ENCODE results near the gene FYCO1.
A peak's percentile ranks its signal among the peaks of the same experiment; 100 is the strongest.

FYCO1 gene

GRCh38 chr3:45940004-45940780, 55.4 kb downstream of the FYCO1 start:
- no peak for DNase-seq

GRCh38 chr3:45939341-45939771, 56.3 kb downstream of the FYCO1 start:
- no peak for DNase-seq

GRCh38 chr3:45938864-45939263, 56.8 kb downstream of the FYCO1 start:
- DNase-seq: peak; percentile 86

GRCh38 chr3:45938043-45938435, 57.6 kb downstream of the FYCO1 start:
- DNase-seq: no peak

GRCh38 chr3:45937206-45938042, 58.2 kb downstream of the FYCO1 start:
- DNase-seq: no peak

GRCh38 chr3:45936261-45936660, 59.4 kb downstream of the FYCO1 start:
- DNase-seq: no peak

GRCh38 chr3:45933591-45933990, 62.0 kb downstream of the FYCO1 start:
- DNase-seq: no peak

GRCh38 chr3:45932112-45932511, 63.5 kb downstream of the FYCO1 start:
- no peak for DNase-seq

- DNase-seq: no peak
Measured at GRCh38 chr3:45931496-45931895, 64.1 kb downstream of the FYCO1 start.

- DNase-seq: peak; percentile 52
Measured at GRCh38 chr3:45929042-45929679, 66.5 kb downstream of the FYCO1 start.

GRCh38 chr3:45927881-45928280, 67.7 kb downstream of the FYCO1 start:
- no peak for DNase-seq

- DNase-seq: no peak
Measured at GRCh38 chr3:45923755-45924154, 71.9 kb downstream of the FYCO1 start.

- no peak for DNase-seq
Measured at GRCh38 chr3:45922950-45923590, 72.6 kb downstream of the FYCO1 start.

- DNase-seq: no peak
Measured at GRCh38 chr3:45922039-45922326, 73.6 kb downstream of the FYCO1 start.

GRCh38 chr3:45921158-45922038, 74.2 kb downstream of the FYCO1 start:
- no peak for DNase-seq

- no peak for DNase-seq
Measured at GRCh38 chr3:45917146-45917898, 78.3 kb downstream of the FYCO1 start.

GRCh38 chr3:45915518-45916231, 79.9 kb downstream of the FYCO1 start:
- DNase-seq: peak; percentile 78

GRCh38 chr3:45915059-45915439, 80.6 kb downstream of the FYCO1 start:
- DNase-seq: no peak

GRCh38 chr3:45914362-45915058, 81.1 kb downstream of the FYCO1 start:
- DNase-seq: no peak

GRCh38 chr3:45912435-45912834, 83.2 kb downstream of the FYCO1 start:
- DNase-seq: no peak
